IPS-18c (cell line): ENCODE measurements around the gene SLC8A1.

ENCODE experiments used
- H3K4me3 ChIP-seq: 2 replicates; pipeline ENCODE4 v1.7.0; 2013; ENCODE audit warnings: low read depth, mild to moderate bottlenecking, low read length, moderate library complexity; ENCODE audit not compliant: insufficient read depth
- H3K9me3 ChIP-seq: one replicate; pipeline ENCODE4 v1.6.1; 2013; ENCODE audit warnings: mild to moderate bottlenecking, low read length, moderate library complexity; ENCODE audit not compliant: control insufficient read depth, insufficient read depth

SLC8A1 gene

GRCh38 chr2:40451918-40452605, at the start of gene SLC8A1:
SLC8A1 (minus strand) TSS chr2:40452090.
- H3K9me3 ChIP-seq: no peaks in the 10 kb centered on the region
- H3K4me3 ChIP-seq: peak within 1 kb of the TSS; percentile 77

GRCh38 chr2:40499437-40499836, 47.5 kb upstream of the SLC8A1 start:
- Histone ChIP-seq H3K9me3 (no peaks in the 10 kb centered on the region), H3K4me3 (no peak overlapping the region)

- H3K9me3 ChIP-seq: no peaks in the 10 kb centered on the region
- H3K4me3 ChIP-seq: no peak overlapping the region
Observed at GRCh38 chr2:40497251-40497859, 45.5 kb upstream of the SLC8A1 start.

GRCh38 chr2:40489678-40489960, 37.7 kb upstream of the SLC8A1 start:
- Histone ChIP-seq H3K4me3 (no peak overlapping the region), H3K9me3 (no peaks in the 10 kb centered on the region)

- Histone ChIP-seq H3K4me3 (no peak overlapping the region), H3K9me3 (no peaks in the 10 kb centered on the region)
Observed at GRCh38 chr2:40488927-40489677, 37.2 kb upstream of the SLC8A1 start.

- Histone ChIP-seq H3K4me3 (no peak overlapping the region), H3K9me3 (no peaks in the 10 kb centered on the region)
Observed at GRCh38 chr2:40488101-40488601, 36.3 kb upstream of the SLC8A1 start.

GRCh38 chr2:40487602-40488001, 35.7 kb upstream of the SLC8A1 start:
- Histone ChIP-seq H3K4me3 (no peak overlapping the region), H3K9me3 (no peaks in the 10 kb centered on the region)

GRCh38 chr2:40485854-40486253, 34.0 kb upstream of the SLC8A1 start:
- H3K9me3 ChIP-seq: no peaks in the 10 kb centered on the region

GRCh38 chr2:40485318-40485717, 33.4 kb upstream of the SLC8A1 start:
- Histone ChIP-seq H3K4me3 (no peak overlapping the region), H3K9me3 (no peaks in the 10 kb centered on the region)

More at GRCh38 chr2:40485854-40486253, 34.0 kb upstream of the SLC8A1 start:
- no peak overlapping the region for H3K4me3 ChIP-seq

GRCh38 chr2:40483549-40484243, 31.8 kb upstream of the SLC8A1 start:
- no peaks in the 10 kb centered on the region for H3K9me3 ChIP-seq
- no peak overlapping the region for H3K4me3 ChIP-seq

- H3K9me3 ChIP-seq: no peaks in the 10 kb centered on the region
- no peak overlapping the region for H3K4me3 ChIP-seq
Observed at GRCh38 chr2:40480596-40480995, 28.7 kb upstream of the SLC8A1 start.

- H3K4me3 ChIP-seq: no peak overlapping the region
- H3K9me3 ChIP-seq: no peaks in the 10 kb centered on the region
Observed at GRCh38 chr2:40480073-40480472, 28.2 kb upstream of the SLC8A1 start.

- Histone ChIP-seq H3K4me3 (no peak overlapping the region), H3K9me3 (no peaks in the 10 kb centered on the region)
Observed at GRCh38 chr2:40477361-40477760, 25.5 kb upstream of the SLC8A1 start.

GRCh38 chr2:40476436-40476835, 24.5 kb upstream of the SLC8A1 start:
- no peak overlapping the region for H3K4me3 ChIP-seq
- no peaks in the 10 kb centered on the region for H3K9me3 ChIP-seq

GRCh38 chr2:40474306-40474705, 22.4 kb upstream of the SLC8A1 start:
- no peaks in the 10 kb centered on the region for H3K9me3 ChIP-seq
- H3K4me3 ChIP-seq: no peak overlapping the region

- Histone ChIP-seq H3K4me3 (no peak overlapping the region), H3K9me3 (no peaks in the 10 kb centered on the region)
Observed at GRCh38 chr2:40471866-40472265, 20.0 kb upstream of the SLC8A1 start.
